HEK293 (cell line): ENCODE measurements around the gene ARHGAP26.
"Not testable (repeated sequence)": the region's sequence is repeated elsewhere in the genome, so short reads cannot be mapped to it uniquely, and the experiment has no call there.

Experiments
- ZBTB17 ChIP-seq: fragments of 450-650 bp; formaldehyde crosslinking; IDR thresholded peaks from 2 replicates; pipeline ENCODE4 v1.5.1; 2016; ENCODE audit warnings: missing biosample characterization, missing genetic modification characterization
- ZNF19 ChIP-seq: fragments of 450-650 bp; formaldehyde crosslinking; IDR thresholded peaks from 2 replicates; pipeline ENCODE4; 2016; ENCODE audit warnings: missing biosample characterization, missing genetic modification characterization, low read depth
- TF ChIP-seq, protein P1 (sequence below): fragments of 450-650 bp; formaldehyde crosslinking; IDR thresholded peaks from 2 replicates; pipeline ENCODE4 v1.5.1; 2016; ENCODE audit warnings: missing biosample characterization, missing genetic modification characterization

DNA sequence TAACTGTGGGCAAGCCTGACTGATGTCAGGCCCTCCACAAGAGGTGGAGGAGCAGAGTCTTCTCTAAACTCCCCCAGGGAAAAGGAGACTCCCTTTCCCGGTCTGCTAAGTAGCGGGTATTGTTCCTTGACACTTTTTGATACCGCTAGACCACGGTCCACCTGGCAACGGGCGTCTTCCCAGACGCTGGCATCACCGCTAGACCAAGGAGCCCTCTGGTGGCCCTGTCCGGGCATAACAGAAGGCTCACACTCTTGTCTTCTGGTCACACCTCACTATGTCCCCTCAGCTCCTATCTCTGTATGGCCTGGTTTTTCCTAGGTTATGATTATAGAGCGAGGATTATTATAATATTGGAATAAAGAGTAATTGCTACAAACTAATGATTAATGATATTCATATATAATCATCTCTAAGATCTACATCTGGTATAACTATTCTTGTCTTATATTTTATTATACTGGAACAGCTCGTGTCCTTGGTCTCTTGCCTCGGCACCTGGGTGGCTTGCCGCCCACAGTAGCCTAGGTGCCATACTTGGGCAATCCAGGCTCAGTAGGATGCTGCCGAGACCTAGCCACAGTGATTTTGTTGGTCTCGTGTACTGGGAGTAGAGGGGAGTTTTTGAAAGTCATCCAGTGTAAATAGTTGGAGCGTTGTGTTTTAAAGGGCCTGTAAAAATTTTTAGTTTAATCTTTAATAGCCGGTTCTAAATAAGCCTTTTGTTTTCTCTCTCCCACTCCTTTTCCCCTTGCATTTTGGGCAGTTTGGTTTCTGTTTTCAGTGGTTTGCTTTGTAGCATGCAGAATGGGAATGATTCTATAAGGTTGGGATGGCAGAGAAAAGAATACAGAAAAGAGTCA is 195.3 kb downstream of the ARHGAP26 start:
- TF ChIP-seq, protein P1, sequence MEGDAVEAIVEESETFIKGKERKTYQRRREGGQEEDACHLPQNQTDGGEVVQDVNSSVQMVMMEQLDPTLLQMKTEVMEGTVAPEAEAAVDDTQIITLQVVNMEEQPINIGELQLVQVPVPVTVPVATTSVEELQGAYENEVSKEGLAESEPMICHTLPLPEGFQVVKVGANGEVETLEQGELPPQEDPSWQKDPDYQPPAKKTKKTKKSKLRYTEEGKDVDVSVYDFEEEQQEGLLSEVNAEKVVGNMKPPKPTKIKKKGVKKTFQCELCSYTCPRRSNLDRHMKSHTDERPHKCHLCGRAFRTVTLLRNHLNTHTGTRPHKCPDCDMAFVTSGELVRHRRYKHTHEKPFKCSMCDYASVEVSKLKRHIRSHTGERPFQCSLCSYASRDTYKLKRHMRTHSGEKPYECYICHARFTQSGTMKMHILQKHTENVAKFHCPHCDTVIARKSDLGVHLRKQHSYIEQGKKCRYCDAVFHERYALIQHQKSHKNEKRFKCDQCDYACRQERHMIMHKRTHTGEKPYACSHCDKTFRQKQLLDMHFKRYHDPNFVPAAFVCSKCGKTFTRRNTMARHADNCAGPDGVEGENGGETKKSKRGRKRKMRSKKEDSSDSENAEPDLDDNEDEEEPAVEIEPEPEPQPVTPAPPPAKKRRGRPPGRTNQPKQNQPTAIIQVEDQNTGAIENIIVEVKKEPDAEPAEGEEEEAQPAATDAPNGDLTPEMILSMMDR (tag by site-specific recombination) = not testable (repeated sequence)
- TF ChIP-seq ZNF19 (tag by site-specific recombination); ZBTB17: not testable (repeated sequence)
